ENCODE data around the gene SSX2IP. TPM values are rescaled to one million over a fixed set of nuclear protein-coding genes. Genes with fewer than 3 reads are reported as not detected.

Gene SSX2IP
- total RNA-seq: 6.1 to 9.5 TPM (median 6.2 TPM) in 3 replicates
- long read RNA-seq, full-length matches to known transcripts: 4 of 10 reads
- long read RNA-seq, partial matches to known transcripts: 0 of 10 reads
- long read RNA-seq, other reads (novel, unspliced or antisense): 6 of 10 reads

GRCh38 chr1:84690397-84691121 is at the start of gene SSX2IP:
SSX2IP (minus strand) TSS chr1:84690461; CDS start chr1:84671219, 19,242 bp downstream.
- H3K27ac Mint-ChIP-seq (ENCODE audit: unreplicated experiment): peak within 1 kb of the TSS; percentile 76
- H3K4me1 Mint-ChIP-seq (ENCODE audit: low read depth): peaks cover 32% of the 10 kb centered on the region
- peaks cover 4% of the 10 kb centered on the region for H3K9me3 Mint-ChIP-seq (ENCODE audit: low read depth)
- H3K36me3 Mint-ChIP-seq (ENCODE audit: low read depth): no peaks in the 10 kb centered on the region
- H3K4me3 Mint-ChIP-seq (ENCODE audit: unreplicated experiment): peak within 1 kb of the TSS; percentile 81
- H3K27me3 Mint-ChIP-seq (ENCODE audit: low read depth): no peaks in the 10 kb centered on the region
- peak; percentile 97 for DNase-seq (ENCODE audit: low spot score)
- TF ChIP-seq CTCF (IDR thresholded peaks at IDR 0.05): no peak

GRCh38 chr1:84738237-84738636 is 48.0 kb upstream of the SSX2IP start:
- Mint-ChIP-seq H3K27ac (ENCODE audit: unreplicated experiment) (no peak overlapping the region), H3K4me1 (ENCODE audit: low read depth) (no peaks in the 10 kb centered on the region), H3K36me3 (ENCODE audit: low read depth) (no peaks in the 10 kb centered on the region), H3K4me3 (ENCODE audit: unreplicated experiment) (no peak overlapping the region), H3K9me3 (ENCODE audit: low read depth) (peaks cover 9% of the 10 kb centered on the region), H3K27me3 (ENCODE audit: low read depth) (peaks cover 6% of the 10 kb centered on the region)
- no peak for TF ChIP-seq CTCF (IDR thresholded peaks at IDR 0.05)
- DNase-seq (ENCODE audit: low spot score): no peak

GRCh38 chr1:84737590-84737989 is 47.3 kb upstream of the SSX2IP start:
- no peak for TF ChIP-seq CTCF (IDR thresholded peaks at IDR 0.05)
- DNase-seq (ENCODE audit: low spot score): no peak
- no peaks in the 10 kb centered on the region for H3K4me1 Mint-ChIP-seq (ENCODE audit: low read depth)
- peaks cover 9% of the 10 kb centered on the region for H3K9me3 Mint-ChIP-seq (ENCODE audit: low read depth)
- no peak overlapping the region for H3K4me3 Mint-ChIP-seq (ENCODE audit: unreplicated experiment)
- no peak overlapping the region for H3K27ac Mint-ChIP-seq (ENCODE audit: unreplicated experiment)
- no peaks in the 10 kb centered on the region for H3K36me3 Mint-ChIP-seq (ENCODE audit: low read depth)
- H3K27me3 Mint-ChIP-seq (ENCODE audit: low read depth): peaks cover 6% of the 10 kb centered on the region

- Mint-ChIP-seq H3K27ac (ENCODE audit: unreplicated experiment) (no peak overlapping the region), H3K36me3 (ENCODE audit: low read depth) (no peaks in the 10 kb centered on the region), H3K4me1 (ENCODE audit: low read depth) (no peaks in the 10 kb centered on the region), H3K27me3 (ENCODE audit: low read depth) (peaks cover 6% of the 10 kb centered on the region), H3K4me3 (ENCODE audit: unreplicated experiment) (no peak overlapping the region), H3K9me3 (ENCODE audit: low read depth) (peaks cover 9% of the 10 kb centered on the region)
- TF ChIP-seq CTCF (IDR thresholded peaks at IDR 0.05): no peak
- no peak for DNase-seq (ENCODE audit: low spot score)
Observed at GRCh38 chr1:84736944-84737343, 46.7 kb upstream of the SSX2IP start.

GRCh38 chr1:84736445-84736844 is 46.2 kb upstream of the SSX2IP start:
- Mint-ChIP-seq H3K27ac (ENCODE audit: unreplicated experiment) (no peak overlapping the region), H3K36me3 (ENCODE audit: low read depth) (peaks cover under 1% of the 10 kb centered on the region), H3K4me3 (ENCODE audit: unreplicated experiment) (no peak overlapping the region), H3K4me1 (ENCODE audit: low read depth) (no peaks in the 10 kb centered on the region), H3K9me3 (ENCODE audit: low read depth) (peaks cover 13% of the 10 kb centered on the region), H3K27me3 (ENCODE audit: low read depth) (peaks cover 4% of the 10 kb centered on the region)
- TF ChIP-seq CTCF (IDR thresholded peaks at IDR 0.05): no peak
- no peak for DNase-seq (ENCODE audit: low spot score)
